HEK293T (cell line): ENCODE measurements around the gene ARHGAP28.

Experiments used
- BHLHE40 ChIP-seq: fragments of 450-650 bp; IDR thresholded peaks from 2 replicates; pipeline ENCODE4 v1.6.1; 2016; ENCODE audit warnings: mild to moderate bottlenecking, moderate library complexity, borderline replicate concordance
- CTBP1 ChIP-seq: fragments of 450-650 bp; IDR thresholded peaks from 2 replicates; pipeline ENCODE4 v1.6.1; 2016; ENCODE audit warnings: borderline replicate concordance
- FOXA1 ChIP-seq: fragments of 450-650 bp; IDR thresholded peaks from 2 replicates; pipeline ENCODE4 v1.6.1; 2016; ENCODE audit warnings: mild to moderate bottlenecking
- FOXM1 ChIP-seq: fragments of 450-650 bp; IDR thresholded peaks from 2 replicates; pipeline ENCODE4 v1.6.1; 2017; ENCODE audit warnings: mild to moderate bottlenecking, borderline replicate concordance
- HDGF ChIP-seq: fragments of 450-650 bp; IDR thresholded peaks from 2 replicates; pipeline ENCODE4 v1.6.1; 2017; ENCODE audit warnings: antibody characterized with exemption, borderline replicate concordance
- L3MBTL2 ChIP-seq: fragments of 450-650 bp; conservative IDR thresholded peaks from 2 replicates; pipeline ENCODE4 v1.6.1; 2016; ENCODE audit warnings: mild to moderate bottlenecking
- LEF1 ChIP-seq: fragments of 450-650 bp; IDR thresholded peaks from 2 replicates; pipeline ENCODE4 v1.6.1; 2017; ENCODE audit warnings: mild to moderate bottlenecking, borderline replicate concordance
- NFRKB ChIP-seq: fragments of 450-650 bp; IDR thresholded peaks from 2 replicates; pipeline ENCODE4 v1.6.1; 2016; ENCODE audit warnings: mild to moderate bottlenecking, moderate library complexity
- SP1 ChIP-seq: fragments of 450-650 bp; IDR thresholded peaks from 2 replicates; pipeline ENCODE4 v1.6.1; 2017
- SUZ12 ChIP-seq: fragments of 450-650 bp; IDR thresholded peaks from 2 replicates; pipeline ENCODE4 v1.6.1; 2016; ENCODE audit warnings: mild to moderate bottlenecking
- TARDBP ChIP-seq: fragments of 450-650 bp; IDR thresholded peaks from 2 replicates; pipeline ENCODE4 v1.6.1; 2016
- ZNF384 ChIP-seq: fragments of 450-650 bp; IDR thresholded peaks from 2 replicates; pipeline ENCODE4 v1.6.1; 2016

- TF ChIP-seq FOXA1 (no peak), ZNF384 (no peak), FOXM1 (no peak), NFRKB (no peak), BHLHE40 (no peak), HDGF (no peak), L3MBTL2 (no peak), SP1 (no peak), TARDBP (no peak), SUZ12 (no peak), CTBP1 (no peak), LEF1 (no peak)
These were observed 48.1 kb upstream of the ARHGAP28 start for GRCh38 chr18:6681331-6681875.
